Upper lobe of left lung (tissue), 6 donors: ENCODE results near the gene BNIPL. TPM values are rescaled to one million over a fixed set of nuclear protein-coding genes. Genes with fewer than 3 reads are reported as not detected.
A peak's percentile ranks its signal among the peaks of the same experiment; 100 is the strongest.

ENCODE experiments used
- ATAC-seq, 2 donors: fragments of 200-7000 bp; cut with Tn5 transposase; one replicate each; pipeline ENCODE4 v1.9.1; 2022; ENCODE audit warnings: mild to moderate bottlenecking in 2 of 2, moderate library complexity in 2 of 2; ENCODE audit not compliant: low FRiP score in 2 of 2
- DNase-seq, 2 donors: peaks; one replicate each; pipeline ENCODE4 v3.0.0-alpha.2; 2019 to 2020
- H3K27ac ChIP-seq, 4 donors: fragments of 200-600 bp; sonication (generic); one replicate each; pipeline ENCODE4 v1.5.1; 2016 to 2019
- H3K27me3 ChIP-seq, 4 donors: fragments of 200-600 bp; sonication (generic); one replicate each; pipeline ENCODE4 v1.5.1; 2017 to 2019
- H3K36me3 ChIP-seq, 4 donors: fragments of 200-600 bp; sonication (generic); one replicate each; pipeline ENCODE4 v1.5.1; 2016 to 2019
- H3K4me1 ChIP-seq, 4 donors: fragments of 200-600 bp; sonication (generic); one replicate each; pipeline ENCODE4 v1.5.1; 2018 to 2019
- H3K4me3 ChIP-seq, 4 donors: fragments of 200-600 bp; sonication (generic); one replicate each; pipeline ENCODE4 v1.5.1; 2017 to 2019; ENCODE audit warnings: mild to moderate bottlenecking in 2 of 4, moderate library complexity in 1 of 4
- H3K9me3 ChIP-seq, 4 donors: fragments of 200-600 bp; sonication (generic); one replicate each; pipeline ENCODE4 v1.5.1; 2018 to 2019
- CTCF ChIP-seq, 6 experiments: fragments of 450-650 bp in 4 of 6; fragments of 200-600 bp in 2 of 6; sonication (generic) in 2 of 6; IDR thresholded peaks; one replicate each; pipeline ENCODE4 v1.5.1; 2016 to 2019; ENCODE audit warnings: antibody characterized with exemption in 6 of 6
- EP300 ChIP-seq, 4 donors: sonication (generic); formaldehyde crosslinking; IDR thresholded peaks; one replicate each; pipeline ENCODE4 v1.5.1; 2017; ENCODE audit warnings: antibody characterized with exemption in 4 of 4, control low read depth in 2 of 4
- POLR2A ChIP-seq, 4 donors: fragments of 450-650 bp; IDR thresholded peaks; one replicate each; pipeline ENCODE4 v1.5.1; 2016 to 2017; ENCODE audit warnings: antibody characterized with exemption in 4 of 4, mild to moderate bottlenecking in 2 of 4
- POLR2AphosphoS5 ChIP-seq, 2 donors: sonication (generic); formaldehyde crosslinking; IDR thresholded peaks; one replicate each; pipeline ENCODE4 v1.5.1; 2017; ENCODE audit warnings: antibody characterized with exemption in 2 of 2
- WGBS, 2 donors: methylation state at CpG; one replicate each; pipeline ENCODE4 v1.1.5; 2017 to 2018; 5-methylcytosine and 5-hydroxymethylcytosine counted together
- total RNA-seq, 6 donors: library from RNA; depleted of rRNA in 4 of 6; stranded (reverse); fragments of >200 nt in 4 of 6; gene quantifications; one replicate each; pipeline versions ENCODE4 v1.1.0 to v1.2.1, GENCODE V29; 2016 to 2021
- donor health status: DM: no; HTN: no; CAD: no; lungs with moderate emphysema.
- donor health status: DM: no; HTN: yes; CAD: no; lungs with severe emphysema.

The BNIPL gene
- total RNA-seq, 6 donors from 2014 or later = 2.3 to 213 (median 11.7) TPM

DNA sequence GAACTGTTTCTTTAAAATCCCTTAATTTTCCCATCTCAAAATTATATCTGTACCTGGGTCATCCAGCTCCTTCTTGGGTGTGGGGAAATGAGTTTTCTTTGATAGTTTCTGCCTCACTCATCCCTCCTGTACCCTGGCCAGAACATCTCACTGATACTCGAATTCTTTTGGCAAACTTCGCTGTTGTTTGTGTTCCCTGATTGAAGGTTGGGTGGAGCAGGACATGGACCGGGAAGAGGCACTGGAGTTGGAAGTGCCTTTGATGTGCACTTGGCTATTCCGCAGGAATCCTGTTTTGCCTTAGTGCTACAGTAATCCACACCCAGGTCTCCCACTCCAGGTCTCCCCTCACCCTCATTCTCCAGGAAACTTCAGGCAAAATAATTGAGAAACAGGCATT lies 40.9 kb upstream of the BNIPL start:
- DNase-seq (no peak), ATAC-seq (peak in 1 of 2 donors; percentile 38)
- WGBS, 2 donors = 44 to 50% methylated on average over 4 of the region's 4 CpGs
- H3K9me3 ChIP-seq = no peaks in the 10 kb centered on the region
- H3K27me3 ChIP-seq = no peaks in the 10 kb centered on the region
- peak overlapping the region in 3 of 4 donors; percentile 65 to 77 (median 70) for H3K27ac ChIP-seq
- peaks cover 15 to 38% (median 30%) of the 10 kb centered on the region in 4 donors for H3K36me3 ChIP-seq
- H3K4me3 ChIP-seq = peak overlapping the region in 2 of 4 donors; percentile 5 to 28
- TF ChIP-seq CTCF (IDR thresholded peaks at IDR 0.05) (no peak), POLR2A (IDR thresholded peaks at IDR 0.05) (no peak), EP300 (IDR thresholded peaks at IDR 0.05) (no peak), POLR2AphosphoS5 (IDR thresholded peaks at IDR 0.05) (no peak)
- peaks cover 6 to 12% (median 11%) of the 10 kb centered on the region in 4 donors for H3K4me1 ChIP-seq

DNA sequence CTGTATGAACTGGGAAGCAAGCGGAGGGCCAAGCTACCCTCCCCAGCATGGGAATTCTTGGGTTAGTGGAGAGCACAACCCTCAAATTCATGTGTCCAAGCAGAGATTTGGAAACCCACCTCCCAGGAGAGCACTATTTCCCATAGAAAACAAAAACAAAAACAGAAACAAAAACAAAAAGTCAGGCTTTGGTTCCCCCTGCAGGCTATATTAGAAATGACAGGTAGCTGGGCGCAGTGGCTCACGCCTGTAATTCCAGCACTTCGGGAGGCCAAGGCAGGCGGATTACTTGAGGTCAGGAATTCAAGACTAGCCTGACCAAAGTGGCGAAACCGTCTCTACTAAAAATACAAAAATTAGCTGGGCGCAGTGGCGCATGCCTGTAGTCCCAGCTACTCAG lies 40.5 kb upstream of the BNIPL start:
- peak overlapping the region in 2 of 4 donors; percentile 5 to 28 for H3K4me3 ChIP-seq
- peaks cover 15 to 43% (median 30%) of the 10 kb centered on the region in 4 donors for H3K36me3 ChIP-seq
- peak overlapping the region in 3 of 4 donors; percentile 65 to 77 (median 70) for H3K27ac ChIP-seq
- peak; percentile 77 to 94 (median 84) for TF ChIP-seq CTCF (IDR thresholded peaks at IDR 0.05)
- no peak for TF ChIP-seq EP300 (IDR thresholded peaks at IDR 0.05)
- DNase-seq = peak in 1 of 2 donors; percentile 49
- H3K4me1 ChIP-seq = peaks cover 6 to 14% (median 12%) of the 10 kb centered on the region in 4 donors
- WGBS, 2 donors = 28 to 39% methylated on average over 9 of the region's 9 CpGs
- no peaks in the 10 kb centered on the region for H3K9me3 ChIP-seq
- ATAC-seq = peak in 1 of 2 donors; percentile 78
- no peaks in the 10 kb centered on the region for H3K27me3 ChIP-seq

DNA sequence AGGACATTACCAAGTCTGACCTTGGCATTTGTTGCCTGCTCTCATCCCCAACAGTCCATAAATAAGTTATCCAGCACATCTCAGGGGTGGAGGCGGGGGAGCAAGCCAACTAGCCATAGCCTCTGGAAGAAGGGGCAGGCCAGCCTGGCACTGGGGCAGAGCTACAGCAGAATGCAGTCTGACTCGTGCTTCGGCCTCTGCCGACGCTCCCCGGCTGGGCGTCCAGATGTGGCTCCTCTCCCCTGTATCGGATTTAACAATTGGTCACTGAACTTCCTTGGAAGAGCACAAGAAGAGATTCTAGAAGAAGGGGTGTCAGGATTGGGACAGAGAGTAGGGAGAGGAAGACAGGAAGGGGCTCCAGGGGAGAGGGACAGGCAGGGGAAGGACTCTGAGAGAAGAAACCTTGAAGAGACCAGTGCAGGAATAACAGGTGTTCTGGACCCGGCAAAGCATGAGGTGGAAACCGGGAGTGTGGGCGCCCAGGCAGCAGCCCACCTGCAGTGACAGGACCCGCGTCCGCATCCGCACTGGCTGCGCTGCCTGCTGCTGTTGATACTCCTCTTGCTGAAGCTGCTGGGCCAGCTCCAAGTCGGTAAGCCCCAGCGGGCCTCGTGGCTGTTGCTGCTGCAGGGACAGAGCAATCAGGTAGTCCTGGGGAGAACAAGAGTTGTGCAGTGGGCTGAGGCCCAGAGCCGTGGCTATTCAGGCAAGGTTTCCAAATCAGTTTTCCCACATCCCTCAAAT lies 39.1 kb upstream of the BNIPL start:
- H3K36me3 ChIP-seq = peaks cover 15 to 57% (median 32%) of the 10 kb centered on the region in 4 donors
- no peaks in the 10 kb centered on the region for H3K9me3 ChIP-seq
- H3K27ac ChIP-seq = no peak overlapping the region
- peaks cover 8 to 25% (median 14%) of the 10 kb centered on the region in 4 donors for H3K4me1 ChIP-seq
- 84 to 90% methylated on average over 18 to 20 of the region's 20 CpGs for WGBS, 2 donors
- no peak for ATAC-seq
- no peaks in the 10 kb centered on the region for H3K27me3 ChIP-seq
- H3K4me3 ChIP-seq = no peak overlapping the region
- peak in 1 of 2 donors; percentile 64 for DNase-seq
- no peak for TF ChIP-seq POLR2A (IDR thresholded peaks at IDR 0.05)
- no peak for TF ChIP-seq POLR2AphosphoS5 (IDR thresholded peaks at IDR 0.05)
- TF ChIP-seq CTCF (IDR thresholded peaks at IDR 0.05) = no peak
- TF ChIP-seq EP300 (IDR thresholded peaks at IDR 0.05) = no peak

DNA sequence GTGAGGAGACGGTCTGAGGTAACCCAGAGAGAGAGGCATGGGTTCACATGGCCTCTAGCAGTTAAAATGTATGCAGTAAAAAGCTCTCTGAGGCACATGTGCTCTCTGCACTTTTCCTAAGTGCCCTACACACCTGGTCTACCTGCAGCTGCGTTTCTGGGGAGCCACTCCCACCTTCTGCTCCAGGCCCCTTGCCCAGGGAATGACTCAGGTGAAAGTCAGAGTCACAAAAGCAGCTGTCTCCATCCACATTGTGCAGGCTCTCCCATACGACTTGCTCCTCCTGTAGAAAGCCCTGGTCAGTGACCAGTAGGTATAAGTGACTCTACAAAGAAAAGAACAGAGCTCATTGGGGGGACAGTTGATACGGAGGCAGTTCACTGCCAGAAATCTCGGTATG lies 38.4 kb upstream of the BNIPL start:
- ATAC-seq (no peak), DNase-seq (no peak)
- H3K27me3 ChIP-seq = no peaks in the 10 kb centered on the region
- peaks cover 15 to 57% (median 32%) of the 10 kb centered on the region in 4 donors for H3K36me3 ChIP-seq
- no peaks in the 10 kb centered on the region for H3K9me3 ChIP-seq
- no peak for TF ChIP-seq EP300 (IDR thresholded peaks at IDR 0.05)
- TF ChIP-seq POLR2A (IDR thresholded peaks at IDR 0.05) = no peak
- no peak for TF ChIP-seq POLR2AphosphoS5 (IDR thresholded peaks at IDR 0.05)
- TF ChIP-seq CTCF (IDR thresholded peaks at IDR 0.05) = no peak
- H3K27ac ChIP-seq = no peak overlapping the region
- no peak overlapping the region for H3K4me3 ChIP-seq
- 66 to 100% methylated on average over 3 to 5 of the region's 5 CpGs for WGBS, 2 donors
- H3K4me1 ChIP-seq = peaks cover 14 to 31% (median 20%) of the 10 kb centered on the region in 4 donors
